LoVo (cell line): ENCODE measurements around the gene TMTC3.
A peak's percentile ranks its signal among the peaks of the same experiment; 100 is the strongest.
"Not testable (repeated sequence)": the region's sequence is repeated elsewhere in the genome, so short reads cannot be mapped to it uniquely, and the experiment has no call there.

Experiments used
- DNase-seq: peaks from one replicate; pipeline ENCODE4 v3.0.0-alpha.2; 2016; ENCODE audit warnings: low spot score

The TMTC3 gene

DNA sequence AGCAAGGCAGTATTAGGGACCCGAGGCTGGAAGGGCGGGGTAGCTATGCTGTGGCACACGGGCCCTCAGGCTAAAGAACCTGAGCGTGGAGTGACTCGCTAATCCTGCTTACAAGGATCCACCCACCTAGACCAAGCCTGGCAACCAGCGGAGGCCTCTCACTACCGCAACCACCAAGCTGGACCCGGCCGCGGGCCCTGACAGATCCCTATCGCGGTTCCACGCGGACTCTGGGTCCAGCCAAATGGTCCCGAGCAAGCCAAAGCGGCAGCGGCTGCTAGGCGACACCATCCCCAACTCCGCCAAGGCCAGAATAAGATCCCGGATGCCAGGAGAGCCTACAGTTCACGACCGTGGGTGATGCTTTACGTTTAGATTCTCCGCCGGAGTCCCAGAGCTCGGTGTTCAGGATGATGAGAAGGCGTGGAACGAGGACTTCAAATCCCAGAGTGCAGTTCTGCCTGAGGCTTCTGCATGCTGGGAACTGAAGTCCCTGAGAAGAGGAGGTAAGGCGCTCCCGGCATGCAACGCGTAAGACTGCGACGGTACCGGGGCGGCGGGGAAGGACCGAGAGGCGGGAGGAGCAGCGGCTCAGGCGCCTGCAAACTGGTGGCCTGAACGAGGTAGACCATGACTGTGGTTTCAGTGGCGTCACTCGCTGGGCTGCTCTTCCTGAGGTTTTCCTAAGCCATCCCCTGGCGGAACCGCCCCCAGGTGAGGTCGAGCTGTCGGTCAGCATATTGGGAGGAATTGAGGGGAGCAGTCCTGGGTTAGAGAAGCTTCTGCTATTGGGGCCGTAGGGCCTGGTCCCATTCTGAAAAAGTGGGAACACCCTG is at the start of gene TMTC3, which contains the start of gene CEP290:
Gene TMTC3 (plus strand): TSS at position 534 of the 836 bp plus-strand sequence. CDS start 6,009 bp downstream, outside the sequence.
Gene CEP290 (minus strand): TSS at position 315 of the 836 bp plus-strand sequence. CDS start 781 bp downstream, outside the sequence.
- DNase-seq = peak; percentile 100

DNA sequence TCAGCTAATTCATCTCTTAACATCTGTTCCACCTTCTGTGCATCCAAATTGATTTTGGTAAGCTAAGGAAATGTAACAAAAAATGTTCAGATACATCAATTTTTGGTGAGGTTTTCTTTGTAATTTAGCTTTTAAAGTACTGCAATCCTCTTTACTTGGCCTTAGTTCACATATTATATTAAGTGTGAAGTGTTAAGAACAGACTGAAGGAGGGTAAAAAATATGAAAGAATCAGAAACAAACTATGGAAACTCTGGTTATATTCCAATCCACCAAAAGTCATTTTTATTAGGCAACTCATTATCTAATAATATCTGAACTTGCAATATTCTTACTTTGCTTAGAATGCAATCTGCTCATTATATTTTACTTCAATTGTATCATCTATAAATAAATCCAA is 49.3 kb upstream of the TMTC3 start:
- DNase-seq = no peak

DNA sequence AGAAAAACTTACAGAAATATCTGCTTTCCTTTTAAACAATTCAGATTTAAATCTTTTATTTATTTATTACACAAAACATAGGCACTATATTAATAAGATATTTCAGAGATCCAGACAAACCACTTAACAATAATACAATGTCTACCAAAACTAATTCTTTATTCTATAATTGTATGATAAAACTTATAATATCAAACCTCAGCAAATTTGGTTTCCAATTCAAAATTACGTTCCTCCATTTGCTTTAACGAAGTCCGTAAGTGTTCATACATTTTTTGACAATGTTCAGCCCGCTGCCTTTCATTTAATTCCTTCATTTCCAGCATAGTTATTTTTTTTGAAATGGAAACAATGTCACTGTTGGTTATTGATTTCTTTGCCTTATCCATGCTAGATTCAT is 48.5 kb upstream of the TMTC3 start:
- DNase-seq = no peak

DNA sequence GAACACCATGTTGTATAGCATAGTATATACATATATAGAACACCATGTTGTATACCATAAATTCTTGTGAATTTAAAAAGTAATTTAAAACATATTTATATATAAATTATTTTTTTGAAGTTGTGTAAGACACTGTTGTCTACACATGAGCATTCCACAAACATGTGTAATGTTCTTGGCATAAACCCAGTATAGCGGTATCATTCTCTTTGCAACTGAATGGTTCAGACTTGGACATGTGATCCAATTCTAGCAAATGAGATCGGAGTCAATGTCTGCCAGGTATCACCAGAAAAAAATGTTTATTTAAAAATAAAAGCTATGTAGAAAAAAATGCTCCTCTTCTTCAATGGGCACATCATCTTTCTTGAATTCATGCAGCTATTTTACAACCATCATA is 34.1 kb upstream of the TMTC3 start:
- no peak for DNase-seq

DNA sequence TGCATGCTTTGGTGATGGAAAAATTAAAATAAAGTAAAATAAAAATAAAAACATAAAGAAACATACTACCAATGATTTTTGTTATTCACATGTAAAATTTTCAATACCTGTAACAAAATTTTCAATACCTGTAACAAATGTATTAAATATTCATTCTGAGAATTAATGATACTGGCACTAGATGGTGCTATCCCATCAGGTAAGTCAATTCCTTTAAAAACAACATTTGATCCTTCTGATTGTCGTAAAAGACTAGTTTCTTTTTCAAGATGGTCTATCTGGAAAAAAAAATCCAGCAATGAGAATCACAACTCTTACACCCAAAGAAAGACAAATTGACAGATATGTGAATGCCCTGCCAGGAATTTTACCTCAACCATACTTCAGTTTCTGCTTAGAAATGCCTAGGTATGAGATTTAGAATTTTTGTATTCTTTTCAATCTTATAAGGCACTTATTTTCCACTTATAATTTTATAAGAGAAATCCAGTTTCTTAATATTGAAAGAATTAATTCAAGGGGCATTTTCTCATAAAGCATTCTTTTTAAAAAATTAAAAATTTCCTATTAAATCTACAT is 30.9 kb upstream of the TMTC3 start:
- peak; percentile 78 for DNase-seq

DNA sequence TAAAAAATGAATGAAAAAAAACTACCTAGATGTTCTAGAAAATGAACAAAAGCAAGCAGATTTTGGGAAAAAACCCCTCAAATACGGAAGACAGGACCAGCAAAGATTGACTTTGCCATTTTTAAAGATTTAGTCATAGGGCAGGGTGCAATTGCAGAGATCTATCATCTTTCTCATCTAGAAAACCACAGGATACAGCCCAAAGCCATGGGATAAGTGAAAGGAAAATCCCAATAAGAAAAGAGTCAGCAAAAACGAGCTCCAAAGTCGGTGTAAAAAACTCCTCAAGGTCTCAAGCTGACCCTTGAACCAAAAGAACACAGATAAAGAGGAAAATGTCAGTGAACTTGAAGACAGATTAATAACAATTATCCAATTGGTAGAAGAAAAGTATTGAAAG is 28.2 kb upstream of the TMTC3 start:
- no peak for DNase-seq

DNA sequence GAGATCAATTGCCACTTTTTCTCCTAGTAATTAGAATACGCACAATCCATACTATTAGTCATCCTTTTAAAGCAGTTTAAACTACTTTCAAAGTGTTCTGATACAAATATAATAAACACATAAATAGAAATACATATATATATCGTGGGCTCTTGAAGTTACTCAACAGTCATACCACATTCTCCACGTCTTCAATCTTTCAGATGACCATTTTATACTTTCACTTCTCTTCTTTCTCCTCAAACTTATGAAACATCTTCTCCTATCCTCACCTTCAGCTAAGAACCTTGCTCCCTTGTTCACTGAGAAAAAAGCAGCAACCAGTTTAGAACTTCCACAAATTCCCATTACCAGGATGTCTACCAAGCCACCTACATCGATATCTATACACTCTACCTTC is 19.4 kb upstream of the TMTC3 start:
- DNase-seq = no peak

DNA sequence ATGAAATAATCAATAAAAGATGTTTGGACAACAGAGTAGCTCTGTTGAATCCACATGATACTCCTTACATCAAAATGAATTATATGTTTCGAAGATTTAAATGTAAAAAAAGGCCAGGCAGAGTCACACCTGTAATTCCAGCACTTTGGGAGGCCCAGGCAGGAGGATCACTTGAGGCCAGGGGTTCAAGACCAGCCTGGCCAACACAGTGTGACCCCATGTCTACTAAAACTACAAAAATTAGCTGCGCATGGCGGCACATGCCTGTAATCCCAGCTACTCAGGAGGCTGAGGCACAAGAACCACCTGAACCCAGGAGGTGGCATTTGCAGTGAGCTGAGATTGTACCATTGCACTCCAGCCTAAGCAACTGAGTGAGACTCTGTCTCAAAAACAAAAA is 15.0 kb upstream of the TMTC3 start:
- no peak for DNase-seq

DNA sequence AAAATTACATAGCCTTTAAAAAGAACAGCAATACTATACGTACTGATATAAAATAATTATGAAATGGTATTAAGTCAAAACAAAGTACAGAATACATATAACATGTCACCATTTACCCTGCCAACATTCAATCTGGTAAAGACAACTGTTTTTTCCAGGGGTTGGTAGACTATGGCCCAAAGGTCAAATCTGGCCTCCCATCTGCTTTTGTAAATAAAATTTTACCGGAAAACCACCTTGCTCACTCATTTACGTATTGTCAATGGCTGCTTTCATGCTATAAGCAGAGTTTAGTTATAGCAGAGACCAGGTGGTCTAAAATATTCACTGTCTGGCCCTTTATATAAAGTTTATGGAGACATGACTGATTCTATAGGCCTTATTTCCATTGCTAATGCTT is 14.3 kb upstream of the TMTC3 start:
- DNase-seq = no peak

DNA sequence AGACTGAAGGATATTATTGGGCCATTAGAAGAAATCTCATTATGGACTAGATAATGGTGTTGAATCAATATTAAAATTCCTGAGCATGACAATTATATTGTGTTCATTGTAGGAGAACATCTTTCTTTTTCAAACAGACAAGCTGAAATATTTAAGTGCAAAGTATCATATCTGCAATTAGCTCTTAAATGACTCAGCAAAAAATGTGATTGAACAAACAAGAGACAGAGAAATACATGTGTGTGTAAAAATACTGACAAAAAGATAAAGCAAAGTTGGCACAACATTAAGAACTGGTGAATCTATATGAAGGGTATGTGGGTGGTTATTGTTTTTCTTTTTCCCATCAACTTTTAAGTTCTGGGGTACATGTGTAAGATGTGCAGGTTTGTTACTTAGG is 9.7 kb upstream of the TMTC3 start:
- no peak for DNase-seq

DNA sequence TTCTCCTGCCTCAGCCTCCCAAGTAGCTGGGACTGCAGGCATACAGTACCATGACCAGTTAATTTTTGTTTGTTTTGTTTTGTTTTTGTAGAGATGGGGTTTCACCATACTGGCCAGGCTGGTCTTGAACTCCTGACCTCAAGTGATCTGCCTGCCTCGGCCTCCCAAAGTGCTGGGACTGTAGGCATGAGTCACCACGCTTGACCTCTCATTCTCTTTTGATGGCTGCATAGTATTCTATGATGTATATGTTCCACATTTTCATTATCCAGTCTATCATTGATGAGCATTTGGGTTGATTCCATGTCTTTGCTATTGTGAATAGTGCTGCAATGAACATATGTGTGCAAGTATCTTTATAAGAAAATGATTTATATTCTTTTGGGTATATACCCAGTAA is 8.9 kb upstream of the TMTC3 start:
- DNase-seq = not testable (repeated sequence)

DNA sequence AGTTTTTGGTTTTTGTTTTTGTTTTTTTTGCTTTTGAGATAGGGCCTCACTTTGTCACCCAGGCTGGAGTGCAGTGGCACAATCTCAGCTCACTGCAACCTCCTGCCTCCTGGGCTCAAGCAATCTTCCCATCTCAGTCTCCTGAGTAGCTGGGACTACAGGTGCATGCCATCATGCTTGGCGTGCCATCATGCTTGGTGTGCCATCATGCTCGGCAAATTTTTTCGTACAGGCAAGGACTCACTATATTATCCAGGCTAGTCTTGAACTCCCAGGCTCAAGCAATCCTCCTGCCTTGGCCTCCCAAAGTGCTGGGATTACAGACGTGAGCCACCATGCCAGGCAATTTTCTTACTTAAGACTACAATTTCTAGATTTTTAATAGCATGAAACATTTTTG is 2.4 kb upstream of the TMTC3 start:
- not testable (repeated sequence) for DNase-seq

DNA sequence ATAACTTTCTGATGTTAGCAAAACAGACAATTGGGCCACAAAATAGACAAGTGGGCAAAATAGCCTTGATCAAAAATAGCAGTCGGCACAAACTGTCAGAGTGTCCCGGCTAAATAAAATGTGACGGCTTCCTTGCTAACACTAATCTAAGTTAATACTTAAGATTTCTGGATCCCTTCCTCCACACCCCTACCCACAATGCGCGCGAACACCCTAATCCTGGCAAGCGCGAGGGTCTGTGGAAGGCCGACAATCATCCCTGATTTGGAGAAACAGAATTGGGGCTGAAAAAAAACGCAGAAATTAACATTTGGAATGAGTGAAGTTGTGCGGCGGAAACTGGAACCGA is 708 bp upstream of the TMTC3 start:
- no peak for DNase-seq

DNA sequence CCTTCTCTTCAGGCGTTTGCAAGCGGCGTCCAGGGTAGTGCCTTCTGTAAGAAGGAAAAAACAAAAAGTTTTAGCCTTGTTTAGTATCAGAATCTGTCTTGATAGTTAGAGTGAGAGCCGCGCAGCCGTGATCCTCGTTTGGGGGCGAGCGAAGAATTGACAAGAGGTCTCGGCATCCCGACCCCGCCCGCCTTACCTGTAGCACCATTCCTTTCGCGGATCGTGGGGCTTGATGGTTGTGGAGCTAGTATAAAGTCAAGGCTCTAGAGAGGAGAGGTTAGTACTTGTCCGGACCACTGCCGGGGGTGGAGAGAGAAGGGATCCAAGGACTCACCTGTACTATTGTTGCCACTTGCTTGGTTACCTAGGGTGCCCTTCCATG is 494 bp downstream of the TMTC3 start:
- DNase-seq = peak; percentile 38

DNA sequence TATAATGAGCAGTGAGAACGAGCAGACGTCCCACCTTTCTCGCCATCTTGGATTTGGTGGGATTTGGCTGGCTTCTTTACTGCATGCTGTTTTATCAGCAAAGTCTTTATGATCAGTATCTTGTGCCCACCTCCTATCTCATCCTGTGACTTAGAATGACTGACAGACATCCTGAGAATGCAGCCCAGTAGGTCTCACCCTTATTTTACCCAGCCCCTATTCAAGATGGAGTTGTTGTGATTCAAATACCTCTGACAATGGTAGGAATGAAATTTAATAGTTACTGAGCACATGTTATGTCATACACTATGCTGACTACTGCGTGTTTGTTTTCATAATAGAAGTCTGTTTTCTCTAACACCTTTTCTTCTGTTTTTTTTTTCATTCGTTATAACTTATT is 1.9 kb downstream of the TMTC3 start:
- no peak for DNase-seq

DNA sequence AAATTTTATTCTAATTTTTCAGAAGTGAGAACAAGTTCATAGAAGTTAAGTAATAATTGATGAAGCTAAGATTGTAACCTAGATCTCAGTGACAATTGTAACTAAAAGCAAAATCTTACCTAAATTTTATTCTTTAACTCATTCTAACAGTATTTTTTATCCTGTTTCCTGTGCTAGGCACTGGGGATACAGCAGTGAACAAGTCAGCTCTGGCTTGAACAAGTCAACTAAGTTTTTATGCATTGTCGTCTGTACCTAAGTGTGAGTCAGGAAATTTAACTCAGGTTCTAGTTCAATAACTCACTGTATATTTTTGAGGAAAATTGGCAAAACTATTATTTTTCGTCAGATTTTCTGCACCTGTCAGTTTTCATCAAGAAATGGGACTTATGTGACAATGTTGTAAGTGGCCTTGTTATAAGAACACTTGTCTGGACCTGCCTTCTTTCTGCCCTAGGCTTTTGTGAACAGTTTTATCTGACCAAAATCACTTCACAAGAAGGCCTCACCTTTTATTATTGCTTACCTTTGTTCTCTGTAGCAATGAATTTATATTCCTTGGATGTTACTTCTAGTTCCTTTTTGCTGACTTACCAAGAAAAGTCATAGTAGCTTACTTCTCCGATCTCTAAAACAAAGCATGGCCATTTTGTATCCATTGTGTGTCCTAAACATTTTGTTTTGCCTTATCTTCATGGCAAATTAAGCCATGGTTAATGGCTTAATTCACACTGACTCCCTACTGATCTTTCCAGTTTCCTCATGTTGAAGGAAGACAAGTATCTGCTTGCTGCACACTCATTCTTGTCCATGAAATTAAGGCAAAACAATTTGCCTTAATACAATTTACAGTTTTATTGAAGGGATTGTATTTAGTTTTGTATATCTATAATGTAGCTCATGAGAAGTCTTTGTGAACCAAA is 2.7 kb downstream of the TMTC3 start:
- DNase-seq = no peak

DNA sequence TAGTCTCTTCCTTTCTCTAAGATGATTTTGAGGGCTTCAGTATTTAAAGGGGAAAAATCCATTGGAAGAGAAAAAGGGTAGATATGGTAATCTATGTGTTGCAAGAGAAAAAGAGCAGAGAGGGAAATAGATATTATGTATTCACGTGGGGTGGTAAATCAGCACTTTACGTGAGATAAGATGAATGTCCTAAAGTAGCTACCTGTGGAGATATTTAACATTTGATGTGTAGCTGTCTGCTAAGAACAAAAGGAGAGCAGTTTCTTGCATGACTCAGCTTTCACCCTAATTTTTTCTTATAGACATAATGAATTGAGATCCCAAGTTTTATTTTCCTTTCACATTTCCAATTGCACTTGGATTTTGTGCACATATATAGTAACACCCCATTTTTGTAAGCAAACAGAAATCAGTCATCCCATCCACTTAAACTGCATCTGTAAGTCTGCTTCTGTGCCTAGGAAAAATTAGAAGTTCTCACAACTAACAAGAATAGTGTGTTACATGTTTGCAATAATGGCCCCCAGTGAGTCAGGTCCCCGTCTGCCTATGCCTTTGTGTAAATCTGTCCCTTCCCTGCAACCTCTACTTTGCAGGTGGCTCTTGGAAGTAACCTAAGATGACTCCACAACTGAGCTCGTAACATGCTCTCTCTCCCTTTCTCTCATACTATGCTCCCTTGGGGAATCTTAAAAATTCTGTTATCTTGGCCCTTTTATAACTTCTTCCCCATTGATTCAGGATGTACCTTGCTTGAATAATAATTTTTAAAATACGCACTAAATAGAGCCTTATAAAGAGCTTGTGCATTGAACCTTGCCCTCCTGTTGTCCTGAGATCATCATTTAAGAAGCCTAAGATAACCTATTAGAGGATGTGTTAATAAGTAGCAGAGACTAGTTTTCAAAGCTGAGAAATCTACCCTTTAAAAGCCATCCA is 3.7 kb downstream of the TMTC3 start:
- no peak for DNase-seq

DNA sequence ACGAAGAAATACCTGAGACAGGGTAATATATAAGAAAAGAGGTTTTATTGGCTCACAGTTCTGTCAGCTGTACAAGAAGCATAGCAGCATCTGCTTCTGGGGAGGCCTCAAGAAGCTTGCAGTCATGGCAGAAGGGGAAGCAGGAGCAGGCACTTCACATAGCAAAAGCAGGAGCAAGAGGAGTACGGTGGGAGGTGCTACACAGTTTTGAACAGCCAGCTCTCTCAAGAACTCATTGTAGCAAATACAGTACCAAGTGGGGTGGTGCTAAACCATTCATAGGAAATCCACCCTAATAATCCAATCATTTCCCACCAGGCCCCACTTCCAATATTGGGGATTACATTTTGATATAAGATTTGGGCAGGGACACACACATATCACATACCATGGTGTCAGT is 8.0 kb downstream of the TMTC3 start:
- DNase-seq = no peak

DNA sequence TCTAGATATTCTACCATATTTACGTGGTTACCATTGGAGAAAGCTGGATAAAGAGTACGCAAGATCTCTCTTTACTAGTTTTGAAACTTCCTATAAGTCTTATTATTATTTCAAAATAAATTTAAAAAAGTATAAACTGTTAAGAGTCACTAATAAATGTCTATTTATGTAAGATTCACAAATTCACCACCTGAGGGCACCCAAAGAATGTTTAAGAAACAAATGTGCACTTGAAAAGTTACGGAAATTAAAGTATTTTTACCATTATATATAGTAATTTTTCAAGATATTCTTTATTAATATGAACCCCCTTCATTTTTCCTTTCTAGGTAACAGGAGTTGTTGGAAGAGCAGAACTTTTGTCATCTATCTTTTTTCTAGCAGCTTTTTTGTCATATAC is 11.9 kb downstream of the TMTC3 start:
- DNase-seq = peak; percentile 31

DNA sequence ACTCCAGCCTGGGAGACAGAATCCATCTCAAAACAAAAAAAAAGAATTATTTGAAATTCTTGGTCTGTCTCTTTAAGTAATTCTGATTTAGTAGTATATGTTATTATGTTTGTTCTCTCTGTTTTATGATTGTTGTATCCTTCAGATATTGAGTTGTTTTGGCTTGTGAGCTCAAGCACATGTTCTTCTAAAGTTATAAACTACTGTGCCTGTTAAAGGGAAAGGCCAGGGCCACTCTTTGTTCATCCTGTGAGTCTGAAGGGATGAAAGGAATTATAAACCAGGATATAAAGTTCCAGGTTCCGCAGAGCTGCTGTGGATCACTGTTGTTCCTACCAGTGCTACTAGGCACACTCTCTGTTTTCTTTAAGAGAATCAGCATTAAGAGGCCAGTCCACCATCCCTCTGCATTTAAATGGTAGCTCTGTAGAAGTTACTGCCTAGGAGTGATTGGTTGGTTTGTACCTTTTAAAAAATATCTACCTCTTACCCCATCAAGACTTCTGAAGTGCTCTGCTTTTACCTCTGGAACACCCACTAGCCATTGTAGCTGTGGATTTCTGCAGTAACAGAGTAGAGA is 14.1 kb downstream of the TMTC3 start:
- DNase-seq = no peak

DNA sequence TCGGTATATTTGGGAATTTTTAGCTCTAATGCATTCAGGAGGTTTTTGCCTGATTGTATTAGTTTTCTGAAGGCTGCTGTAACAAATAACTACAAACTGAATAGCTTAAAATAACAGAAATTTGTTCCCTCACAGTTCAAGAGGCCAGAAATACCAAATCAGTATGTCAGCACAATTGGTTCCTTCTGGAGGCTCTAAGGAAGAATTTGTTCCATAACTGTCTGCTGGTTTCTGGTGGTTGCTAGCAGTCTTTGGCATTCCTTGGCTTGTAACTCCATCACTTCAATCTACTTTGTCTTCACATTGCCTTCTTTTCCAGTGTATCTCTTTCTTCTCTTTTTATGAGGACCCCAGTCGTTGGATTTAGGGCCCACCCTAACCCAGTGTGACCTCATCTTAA is 21.3 kb downstream of the TMTC3 start:
- DNase-seq = no peak
